Measurements from ENCODE around the gene SESN3. TPM values are rescaled to one million over a fixed set of nuclear protein-coding genes. Genes with fewer than 3 reads are reported as not detected.
"Not testable (repeated sequence)": the region's sequence is repeated elsewhere in the genome, so short reads cannot be mapped to it uniquely, and the experiment has no call there.

SESN3 gene
- total RNA-seq, 1 experiment from 2014 or later, result 6.3 TPM

DNA sequence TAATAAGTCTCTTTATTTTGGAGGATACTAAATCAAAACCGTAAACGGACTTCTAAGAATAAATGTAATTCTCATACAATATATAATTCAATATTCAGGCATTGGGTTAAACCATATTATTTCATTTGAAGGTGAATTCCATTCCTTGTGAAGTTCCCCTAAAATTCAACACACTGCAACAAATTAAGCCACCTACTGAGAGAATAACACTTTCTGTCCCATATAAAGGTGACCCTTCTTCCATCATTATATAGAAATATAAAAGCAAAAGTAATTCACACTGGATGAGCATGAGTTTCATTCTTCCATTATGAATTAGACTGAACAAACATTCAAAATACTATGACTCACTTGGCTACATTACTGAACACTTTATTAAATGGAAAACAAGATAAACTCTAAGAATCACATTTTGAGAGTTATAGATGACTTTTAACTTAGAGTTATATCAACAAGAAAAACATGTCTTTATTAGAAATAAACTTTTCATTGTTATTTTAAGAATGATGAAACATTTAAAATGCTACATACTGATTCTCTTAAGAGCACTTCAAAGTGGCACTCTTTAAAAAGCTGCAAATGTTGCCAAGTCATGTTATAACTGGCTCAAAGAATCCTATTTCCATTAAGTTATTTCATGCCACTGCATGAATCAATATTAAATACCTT lies 2.8 kb downstream of the SESN3 start:
- ChIA-PET CTCF (interaction anchor here (1.6 to 1.9 kb wide), 3 partner anchors 75 to 477 kb away, joined by 4 to 7 read pairs (median 5); no protein-coding TSS in a partner anchor), POLR2A (interaction anchor here (0.6 to 4.1 kb wide), 11 partner anchors 17 to 695 kb away, joined by 3 to 52 read pairs (median 9); no protein-coding TSS in a partner anchor)
- TF ChIP-seq, protein P1, sequence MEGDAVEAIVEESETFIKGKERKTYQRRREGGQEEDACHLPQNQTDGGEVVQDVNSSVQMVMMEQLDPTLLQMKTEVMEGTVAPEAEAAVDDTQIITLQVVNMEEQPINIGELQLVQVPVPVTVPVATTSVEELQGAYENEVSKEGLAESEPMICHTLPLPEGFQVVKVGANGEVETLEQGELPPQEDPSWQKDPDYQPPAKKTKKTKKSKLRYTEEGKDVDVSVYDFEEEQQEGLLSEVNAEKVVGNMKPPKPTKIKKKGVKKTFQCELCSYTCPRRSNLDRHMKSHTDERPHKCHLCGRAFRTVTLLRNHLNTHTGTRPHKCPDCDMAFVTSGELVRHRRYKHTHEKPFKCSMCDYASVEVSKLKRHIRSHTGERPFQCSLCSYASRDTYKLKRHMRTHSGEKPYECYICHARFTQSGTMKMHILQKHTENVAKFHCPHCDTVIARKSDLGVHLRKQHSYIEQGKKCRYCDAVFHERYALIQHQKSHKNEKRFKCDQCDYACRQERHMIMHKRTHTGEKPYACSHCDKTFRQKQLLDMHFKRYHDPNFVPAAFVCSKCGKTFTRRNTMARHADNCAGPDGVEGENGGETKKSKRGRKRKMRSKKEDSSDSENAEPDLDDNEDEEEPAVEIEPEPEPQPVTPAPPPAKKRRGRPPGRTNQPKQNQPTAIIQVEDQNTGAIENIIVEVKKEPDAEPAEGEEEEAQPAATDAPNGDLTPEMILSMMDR (IDR thresholded peaks at IDR 0.05; ENCODE audit: unreplicated experiment), result no peak
- H3K27ac Mint-ChIP-seq (ENCODE audit: low read depth, unreplicated experiment), result peak overlapping the region; percentile 25
- no peaks in the 10 kb centered on the region for H3K27me3 Mint-ChIP-seq (ENCODE audit: insufficient read depth, unreplicated experiment)
- H3K36me3 Mint-ChIP-seq (ENCODE audit: insufficient read depth, unreplicated experiment), result peaks cover 6% of the 10 kb centered on the region
- no peak for DNase-seq (ENCODE audit: unreplicated experiment)
- peaks cover 19% of the 10 kb centered on the region for H3K4me1 Mint-ChIP-seq (ENCODE audit: insufficient read depth, unreplicated experiment)
- peak overlapping the region; percentile 17 for H3K4me3 Mint-ChIP-seq (ENCODE audit: unreplicated experiment)
- intact Hi-C loops (cut with micrococcal nuclease), result loop anchor here (5.0 kb wide), 1 partner anchor 224 kb away; no protein-coding TSS in a partner anchor
- no TSS peak for BruUV-seq (replicated peaks)
- no peaks in the 10 kb centered on the region for H3K9me3 Mint-ChIP-seq (ENCODE audit: unreplicated experiment)

DNA sequence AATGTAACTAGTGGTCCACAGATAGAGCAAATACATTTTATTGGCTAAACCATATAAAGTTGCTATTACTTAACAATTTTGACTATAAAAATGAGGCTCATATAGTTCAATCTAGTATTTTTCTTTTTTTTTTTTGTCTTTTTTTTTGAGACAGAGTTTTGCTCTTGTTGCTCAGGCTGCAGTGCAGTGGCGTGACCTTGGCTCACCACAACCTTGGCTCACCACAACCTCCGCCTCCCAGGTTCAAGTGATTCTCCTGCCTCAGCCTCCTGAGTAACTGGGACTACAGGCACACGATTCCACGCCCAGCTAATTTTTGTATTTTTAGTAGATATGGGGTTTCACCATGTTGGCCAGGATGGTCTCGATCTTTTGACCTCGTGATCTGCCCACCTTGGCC lies 3.9 kb downstream of the SESN3 start:
- BruUV-seq (replicated peaks); H3K27ac Mint-ChIP-seq (ENCODE audit: low read depth, unreplicated experiment); H3K27me3 Mint-ChIP-seq (ENCODE audit: insufficient read depth, unreplicated experiment); POLR2A ChIA-PET; CTCF ChIA-PET; DNase-seq (ENCODE audit: unreplicated experiment); H3K4me3 Mint-ChIP-seq (ENCODE audit: unreplicated experiment); H3K9me3 Mint-ChIP-seq (ENCODE audit: unreplicated experiment); H3K36me3 Mint-ChIP-seq (ENCODE audit: insufficient read depth, unreplicated experiment): not testable (repeated sequence)
- H3K4me1 Mint-ChIP-seq (ENCODE audit: insufficient read depth, unreplicated experiment), result peaks cover 19% of the 10 kb centered on the region
- intact Hi-C loops (cut with micrococcal nuclease), result loop anchor here (5.0 kb wide), 1 partner anchor 225 kb away; no protein-coding TSS in a partner anchor

DNA sequence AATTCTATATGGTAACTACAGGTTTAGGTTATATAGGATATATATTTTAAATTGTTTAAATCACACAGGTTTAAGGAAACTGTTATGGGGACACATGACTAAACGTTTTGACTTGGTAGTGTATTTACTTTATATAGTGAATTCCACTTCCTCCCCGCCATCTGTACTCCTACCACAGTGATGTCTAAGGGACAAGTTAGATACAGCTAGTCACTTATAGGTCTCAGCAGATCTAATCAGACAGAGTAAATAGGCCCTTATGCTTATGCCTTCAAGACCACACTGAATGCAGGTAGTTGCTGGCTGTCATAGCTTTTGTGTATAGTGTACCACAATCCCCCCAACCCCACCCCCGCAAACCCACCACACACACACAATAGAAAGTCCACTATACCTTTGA lies 8.2 kb downstream of the SESN3 start:
- Mint-ChIP-seq H3K4me1 (ENCODE audit: insufficient read depth, unreplicated experiment) (no peaks in the 10 kb centered on the region), H3K27ac (ENCODE audit: low read depth, unreplicated experiment) (no peak overlapping the region), H3K27me3 (ENCODE audit: insufficient read depth, unreplicated experiment) (no peaks in the 10 kb centered on the region), H3K9me3 (ENCODE audit: unreplicated experiment) (no peaks in the 10 kb centered on the region), H3K36me3 (ENCODE audit: insufficient read depth, unreplicated experiment) (peaks cover 6% of the 10 kb centered on the region), H3K4me3 (ENCODE audit: unreplicated experiment) (no peak overlapping the region)
- no peak for DNase-seq (ENCODE audit: unreplicated experiment)
- TF ChIP-seq, protein P1 (IDR thresholded peaks at IDR 0.05; ENCODE audit: unreplicated experiment), result no peak
- BruUV-seq (replicated peaks), result no TSS peak
- CTCF ChIA-PET, result no interaction called here
- POLR2A ChIA-PET, result no interaction called here
- intact Hi-C loops (cut with micrococcal nuclease), result no loop called here

DNA sequence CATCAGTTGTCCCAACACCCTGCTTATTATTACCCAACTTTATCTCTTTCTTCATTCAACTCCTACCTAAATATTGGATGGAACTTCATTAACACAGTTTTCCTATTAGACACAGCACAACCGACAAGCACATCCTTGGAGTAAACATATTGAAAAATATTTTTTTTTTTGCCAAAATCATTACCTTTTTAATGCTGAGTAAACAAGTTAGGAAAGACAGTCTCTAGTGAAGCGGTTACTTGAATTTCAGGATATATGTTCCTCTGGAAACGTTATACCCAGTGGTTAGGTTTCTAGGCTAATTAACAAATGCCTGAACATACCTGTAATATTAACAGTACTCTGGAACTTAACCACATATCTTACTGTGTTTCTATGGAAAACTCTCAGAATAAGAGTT lies 11.4 kb downstream of the SESN3 start:
- no peaks in the 10 kb centered on the region for H3K9me3 Mint-ChIP-seq (ENCODE audit: unreplicated experiment)
- H3K27ac Mint-ChIP-seq (ENCODE audit: low read depth, unreplicated experiment), result no peak overlapping the region
- no peak for DNase-seq (ENCODE audit: unreplicated experiment)
- ChIA-PET POLR2A (no interaction called here), CTCF (no interaction called here)
- intact Hi-C loops (cut with micrococcal nuclease), result no loop called here
- no TSS peak for BruUV-seq (replicated peaks)
- no peaks in the 10 kb centered on the region for H3K27me3 Mint-ChIP-seq (ENCODE audit: insufficient read depth, unreplicated experiment)
- TF ChIP-seq, protein P1 (IDR thresholded peaks at IDR 0.05; ENCODE audit: unreplicated experiment), result no peak
- no peaks in the 10 kb centered on the region for H3K36me3 Mint-ChIP-seq (ENCODE audit: insufficient read depth, unreplicated experiment)
- no peaks in the 10 kb centered on the region for H3K4me1 Mint-ChIP-seq (ENCODE audit: insufficient read depth, unreplicated experiment)
- no peak overlapping the region for H3K4me3 Mint-ChIP-seq (ENCODE audit: unreplicated experiment)
